Mesothelial cell of epicardium (in vitro differentiated cells): ENCODE data around the gene C12orf75. TPM values are rescaled to one million over a fixed set of nuclear protein-coding genes. Genes with fewer than 3 reads are reported as not detected.
"Not testable (repeated sequence)": the region's sequence is repeated elsewhere in the genome, so short reads cannot be mapped to it uniquely, and the experiment has no call there.

Source experiments
- DNase-seq, 2 experiments: peaks; one replicate each; pipeline ENCODE4 v3.0.0; 2021; ENCODE audit warnings: low spot score in 2 of 2; ENCODE audit not compliant: unreplicated experiment in 2 of 2
- H3K27ac Mint-ChIP-seq: 2 replicates; pipeline ENCODE4 v1.8.0; 2021; ENCODE audit warnings: mixed read lengths
- H3K27me3 Mint-ChIP-seq: 2 replicates; pipeline ENCODE4 v1.8.0; 2021; ENCODE audit warnings: low read depth, mixed read lengths
- H3K36me3 Mint-ChIP-seq: 2 replicates; pipeline ENCODE4 v1.8.0; 2021; ENCODE audit warnings: mixed read lengths
- H3K4me1 Mint-ChIP-seq: 2 replicates; pipeline ENCODE4 v1.8.0; 2021; ENCODE audit warnings: mixed read lengths
- H3K4me3 Mint-ChIP-seq: 2 replicates; pipeline ENCODE4 v1.8.0; 2021; ENCODE audit warnings: mild to moderate bottlenecking, moderate library complexity, mixed read lengths
- H3K9me3 Mint-ChIP-seq: 2 replicates; pipeline ENCODE4 v1.8.0; 2021; ENCODE audit warnings: mixed read lengths
- total RNA-seq: library from RNA; stranded (reverse); gene quantifications from 3 replicates; pipeline ENCODE4 v1.2.1, GENCODE V29; 2021
- TF ChIP-seq, protein P1 (sequence below): fragments of 200-600 bp; sonication (generic); IDR thresholded peaks from one replicate; pipeline ENCODE4 v1.5.0; 2021; ENCODE audit warnings: antibody characterized with exemption; ENCODE audit not compliant: unreplicated experiment

Gene C12orf75
- total RNA-seq, 1 donor from 2014 or later = 15.6 TPM

DNA sequence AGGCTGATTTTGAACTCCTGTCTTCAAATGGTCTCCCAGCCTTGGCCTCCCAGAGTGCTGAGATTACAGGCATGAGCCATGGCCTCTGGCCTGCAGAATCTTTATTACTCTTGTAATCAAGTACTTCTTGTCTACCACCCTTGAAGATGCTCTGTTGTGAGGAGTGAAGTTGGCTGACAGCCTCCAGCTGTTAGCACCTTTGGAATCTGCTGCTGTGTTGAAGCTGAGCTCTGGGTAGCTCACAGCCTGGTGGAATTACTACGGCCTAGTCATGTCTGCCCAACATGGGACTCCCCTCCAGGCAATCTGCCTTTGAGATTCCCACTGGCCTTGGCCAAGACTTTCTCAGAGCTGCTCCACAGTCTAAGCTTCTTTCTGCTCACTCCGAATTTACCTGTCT is 5.8 kb upstream of the C12orf75 start:
- TF ChIP-seq, protein P1, sequence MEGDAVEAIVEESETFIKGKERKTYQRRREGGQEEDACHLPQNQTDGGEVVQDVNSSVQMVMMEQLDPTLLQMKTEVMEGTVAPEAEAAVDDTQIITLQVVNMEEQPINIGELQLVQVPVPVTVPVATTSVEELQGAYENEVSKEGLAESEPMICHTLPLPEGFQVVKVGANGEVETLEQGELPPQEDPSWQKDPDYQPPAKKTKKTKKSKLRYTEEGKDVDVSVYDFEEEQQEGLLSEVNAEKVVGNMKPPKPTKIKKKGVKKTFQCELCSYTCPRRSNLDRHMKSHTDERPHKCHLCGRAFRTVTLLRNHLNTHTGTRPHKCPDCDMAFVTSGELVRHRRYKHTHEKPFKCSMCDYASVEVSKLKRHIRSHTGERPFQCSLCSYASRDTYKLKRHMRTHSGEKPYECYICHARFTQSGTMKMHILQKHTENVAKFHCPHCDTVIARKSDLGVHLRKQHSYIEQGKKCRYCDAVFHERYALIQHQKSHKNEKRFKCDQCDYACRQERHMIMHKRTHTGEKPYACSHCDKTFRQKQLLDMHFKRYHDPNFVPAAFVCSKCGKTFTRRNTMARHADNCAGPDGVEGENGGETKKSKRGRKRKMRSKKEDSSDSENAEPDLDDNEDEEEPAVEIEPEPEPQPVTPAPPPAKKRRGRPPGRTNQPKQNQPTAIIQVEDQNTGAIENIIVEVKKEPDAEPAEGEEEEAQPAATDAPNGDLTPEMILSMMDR = no peak
- H3K9me3 Mint-ChIP-seq = no peaks in the 10 kb centered on the region
- no peak overlapping the region for H3K27ac Mint-ChIP-seq
- H3K27me3 Mint-ChIP-seq = peaks cover 3% of the 10 kb centered on the region
- no peak overlapping the region for H3K4me3 Mint-ChIP-seq
- no peaks in the 10 kb centered on the region for H3K36me3 Mint-ChIP-seq
- no peak for DNase-seq
- peaks cover 2% of the 10 kb centered on the region for H3K4me1 Mint-ChIP-seq

DNA sequence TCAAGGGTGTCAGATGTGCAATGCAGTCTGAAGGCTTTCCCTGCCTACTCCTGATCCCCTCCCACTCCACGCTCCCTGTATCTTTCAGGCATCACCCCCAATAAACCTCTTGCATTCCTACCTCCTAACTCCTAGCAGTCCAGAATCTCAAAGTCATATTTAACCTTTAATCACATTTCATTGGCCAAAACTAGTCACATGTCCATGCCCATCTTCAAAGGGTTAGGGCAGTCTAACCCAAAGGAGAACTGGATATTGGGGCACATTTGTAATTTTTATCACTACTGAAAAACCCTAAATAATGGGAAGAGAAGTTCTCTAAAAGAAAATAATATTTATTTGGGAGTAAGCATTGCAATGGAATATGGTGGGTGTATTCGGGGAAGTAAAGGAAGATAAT is 5.4 kb upstream of the C12orf75 start:
- no peak for DNase-seq
- no peaks in the 10 kb centered on the region for H3K9me3 Mint-ChIP-seq
- peaks cover 3% of the 10 kb centered on the region for H3K27me3 Mint-ChIP-seq
- no peaks in the 10 kb centered on the region for H3K36me3 Mint-ChIP-seq
- H3K27ac Mint-ChIP-seq = no peak overlapping the region
- no peak overlapping the region for H3K4me3 Mint-ChIP-seq
- peaks cover 5% of the 10 kb centered on the region for H3K4me1 Mint-ChIP-seq
- TF ChIP-seq, protein P1 = no peak

DNA sequence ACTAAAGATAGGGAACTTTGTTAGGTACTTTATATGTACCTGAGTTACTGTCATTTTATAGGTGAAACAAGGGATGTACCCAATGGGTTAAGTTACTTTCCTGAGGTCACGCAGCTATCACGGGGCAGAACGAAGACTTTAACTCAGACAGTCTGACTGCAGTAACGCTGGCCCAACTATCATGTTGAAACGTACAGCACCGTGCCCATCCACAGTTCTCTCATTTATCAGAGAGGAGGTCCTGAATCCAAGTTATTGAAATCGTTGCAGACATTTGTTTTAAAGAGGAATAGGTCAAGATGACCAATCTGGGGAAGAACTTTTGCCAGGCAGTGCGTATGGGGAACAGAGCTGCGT is 587 bp upstream of the C12orf75 start:
- no peak for DNase-seq
- TF ChIP-seq, protein P1 = no peak
- Mint-ChIP-seq H3K4me3 (peak overlapping the region; percentile 78), H3K9me3 (no peaks in the 10 kb centered on the region), H3K4me1 (peaks cover 20% of the 10 kb centered on the region), H3K27me3 (peaks cover 8% of the 10 kb centered on the region), H3K36me3 (no peaks in the 10 kb centered on the region), H3K27ac (peak overlapping the region; percentile 11)

DNA sequence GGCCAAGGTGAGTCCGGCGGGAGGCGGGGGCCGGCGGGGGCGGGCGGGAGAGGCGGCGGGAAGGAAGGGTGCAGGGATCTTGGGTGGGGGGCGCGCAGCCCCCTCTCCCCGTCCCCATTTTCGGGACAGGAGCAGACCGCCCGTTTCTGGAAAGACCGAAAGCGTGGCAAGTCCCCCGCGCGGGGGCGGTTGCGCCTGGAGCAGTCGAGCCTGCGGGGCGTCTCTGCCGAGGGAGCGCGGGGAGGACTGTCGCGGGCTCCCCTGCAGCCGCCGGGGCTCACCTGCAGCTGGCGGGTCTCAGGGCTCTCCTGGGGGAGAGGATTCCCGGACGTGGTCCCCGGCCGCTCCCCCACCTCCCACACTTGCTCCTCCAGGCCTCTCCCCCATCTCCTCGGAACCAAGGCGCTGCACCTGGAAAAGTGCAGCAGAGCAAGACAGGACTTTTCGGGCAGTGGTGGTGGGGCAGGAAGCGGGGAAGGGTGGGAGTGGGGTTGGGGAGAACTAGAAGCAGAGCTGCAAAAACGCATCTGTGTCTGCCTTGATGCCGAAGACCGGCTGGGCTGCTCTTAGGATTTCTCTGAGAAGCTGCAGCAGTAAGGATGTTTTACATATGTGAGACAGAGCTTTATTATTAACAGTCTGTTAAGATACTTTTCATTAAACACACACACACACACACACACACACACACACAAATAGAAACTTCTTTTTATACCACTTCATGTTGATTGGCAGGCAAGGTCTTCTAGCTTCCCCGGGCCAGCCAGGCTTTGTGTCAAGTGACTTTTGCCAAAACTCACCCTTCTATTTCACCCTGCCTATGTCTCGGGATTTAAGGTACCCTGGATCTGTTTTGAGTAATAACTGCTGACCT is 677 bp downstream of the C12orf75 start:
- DNase-seq = peak; percentile 24 to 67
- H3K9me3 Mint-ChIP-seq = no peaks in the 10 kb centered on the region
- peaks cover 21% of the 10 kb centered on the region for H3K4me1 Mint-ChIP-seq
- H3K4me3 Mint-ChIP-seq = peak overlapping the region; percentile 75
- no peaks in the 10 kb centered on the region for H3K36me3 Mint-ChIP-seq
- no peak overlapping the region for H3K27ac Mint-ChIP-seq
- peaks cover 8% of the 10 kb centered on the region for H3K27me3 Mint-ChIP-seq
- TF ChIP-seq, protein P1 = no peak

DNA sequence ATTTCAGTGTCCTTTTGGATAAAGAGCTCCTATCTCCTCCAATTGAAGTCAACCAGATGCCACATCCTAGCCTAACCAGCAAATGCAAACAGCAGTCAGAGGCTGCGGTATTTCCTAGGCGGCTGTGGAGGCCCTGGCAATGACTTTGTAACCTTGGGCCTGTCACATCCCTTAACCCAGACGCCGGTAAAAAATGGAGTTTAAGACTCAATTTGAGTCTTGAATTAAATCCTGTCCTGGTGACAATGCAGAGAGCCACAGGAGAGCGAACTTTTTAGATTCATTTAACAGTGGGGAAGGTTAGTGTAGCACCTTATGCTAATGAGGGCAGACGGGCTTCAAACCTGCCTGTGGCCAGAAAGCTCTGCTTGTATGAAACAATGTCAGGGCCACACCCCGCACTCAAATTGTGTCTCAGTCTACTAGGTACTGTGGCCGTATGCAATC is 1.3 kb downstream of the C12orf75 start:
- Mint-ChIP-seq H3K36me3 (no peaks in the 10 kb centered on the region), H3K9me3 (no peaks in the 10 kb centered on the region), H3K27ac (no peak overlapping the region), H3K27me3 (peaks cover 8% of the 10 kb centered on the region), H3K4me1 (peaks cover 21% of the 10 kb centered on the region), H3K4me3 (peak overlapping the region; percentile 75)
- TF ChIP-seq, protein P1 = no peak
- DNase-seq = no peak

DNA sequence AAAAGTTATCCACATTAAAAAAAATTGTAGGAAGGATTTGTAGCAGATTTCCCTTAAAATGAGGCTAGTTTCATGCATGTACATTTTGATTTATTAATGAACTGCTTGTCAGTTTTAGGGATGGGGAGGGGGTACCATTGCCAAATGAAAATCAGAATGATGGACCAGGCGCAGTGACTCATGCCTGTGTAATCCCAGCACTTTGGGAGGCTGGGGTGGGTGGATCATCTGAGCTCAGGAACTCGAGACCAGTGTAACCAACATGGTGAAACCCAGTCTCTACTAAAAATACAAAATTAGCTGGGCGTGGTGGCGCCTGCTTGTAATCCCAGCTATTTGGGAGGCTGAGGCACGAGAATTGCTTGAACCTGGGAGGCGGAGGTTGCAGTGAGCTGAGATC is 1.8 kb downstream of the C12orf75 start:
- not testable (repeated sequence) for H3K4me3 Mint-ChIP-seq, DNase-seq, H3K36me3 Mint-ChIP-seq, H3K27me3 Mint-ChIP-seq, H3K27ac Mint-ChIP-seq, H3K9me3 Mint-ChIP-seq
- H3K4me1 Mint-ChIP-seq = peaks cover 21% of the 10 kb centered on the region
